ENCODE data around the gene CHD9. TPM values are rescaled to one million over a fixed set of nuclear protein-coding genes. Genes with fewer than 3 reads are reported as not detected.
A peak's percentile ranks its signal among the peaks of the same experiment; 100 is the strongest.
"Not testable (repeated sequence)": the region's sequence is repeated elsewhere in the genome, so short reads cannot be mapped to it uniquely, and the experiment has no call there.

CHD9 gene
- total RNA-seq, 1 donor from 2014 or later: 37.6 TPM

DNA sequence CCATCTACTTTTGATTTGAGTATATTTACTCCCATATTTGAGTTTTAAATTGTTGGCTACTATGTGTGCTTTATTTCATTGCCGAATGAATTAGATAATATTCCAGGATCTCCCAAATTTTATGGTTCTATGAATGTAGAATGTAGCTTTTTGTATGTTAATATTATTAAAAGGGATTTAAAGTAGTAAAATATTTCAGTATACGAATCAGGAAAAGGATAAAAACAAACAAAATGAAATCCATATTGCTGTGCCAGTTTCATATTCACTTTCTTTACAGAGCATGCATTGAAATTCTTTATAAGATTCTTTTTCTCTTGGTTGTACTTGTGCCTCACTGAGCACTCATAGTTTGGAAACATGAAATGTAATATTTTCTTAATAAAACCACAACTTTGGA, 155.1 kb downstream of the CHD9 start:
- intact Hi-C loops (cut with DNase I): loop anchor here (5.0 kb wide), 1 partner anchor 58 kb away; no protein-coding TSS in a partner anchor
- ATAC-seq (no peak), DNase-seq (ENCODE audit: missing footprints) (no peak)

GRCh38 chr16:53211253-53211652, 156.5 kb downstream of the CHD9 start:
- DNase-seq (ENCODE audit: missing footprints) (no peak), ATAC-seq (no peak)
- intact Hi-C loops (cut with DNase I): no loop called here

GRCh38 chr16:53212893-53213223, 158.1 kb downstream of the CHD9 start:
- DNase-seq (ENCODE audit: missing footprints) (no peak), ATAC-seq (no peak)
- intact Hi-C loops (cut with DNase I): no loop called here

DNA sequence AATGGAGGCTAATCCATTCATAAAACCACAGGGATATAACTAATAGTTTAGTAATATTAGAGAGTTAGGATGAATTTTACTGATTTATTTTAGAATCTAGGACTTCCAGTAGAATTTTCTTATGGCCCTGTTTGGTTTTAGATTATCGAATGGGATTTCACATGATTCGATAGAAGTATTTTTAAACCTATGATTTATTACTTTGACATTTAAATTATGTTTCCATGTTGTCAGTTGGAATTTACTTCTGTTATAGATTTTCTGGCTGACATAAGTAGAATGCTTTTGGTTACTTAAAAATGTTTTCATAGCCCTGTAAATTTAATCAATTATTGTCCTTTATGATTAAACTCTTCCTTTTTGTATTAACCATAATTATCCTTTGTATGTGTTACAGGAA, 158.8 kb downstream of the CHD9 start:
- no peak for DNase-seq (ENCODE audit: missing footprints)
- ATAC-seq: no peak
- intact Hi-C loops (cut with DNase I): no loop called here

GRCh38 chr16:53216798-53217197, 162.0 kb downstream of the CHD9 start:
- no peak for ATAC-seq
- no peak for DNase-seq (ENCODE audit: missing footprints)
- intact Hi-C loops (cut with DNase I): no loop called here

- intact Hi-C loops (cut with DNase I): no loop called here
- DNase-seq (ENCODE audit: missing footprints) (no peak), ATAC-seq (no peak)
Measured at GRCh38 chr16:53219371-53219770, 164.6 kb downstream of the CHD9 start.

GRCh38 chr16:53219795-53220454, 165.1 kb downstream of the CHD9 start:
- ATAC-seq (peak; percentile 44), DNase-seq (ENCODE audit: missing footprints) (no peak)
- intact Hi-C loops (cut with DNase I): no loop called here

GRCh38 chr16:53220585-53220984, 165.8 kb downstream of the CHD9 start:
- DNase-seq (ENCODE audit: missing footprints): no peak
- intact Hi-C loops (cut with DNase I): no loop called here
- ATAC-seq: peak; percentile 50

GRCh38 chr16:53224951-53225533, 170.3 kb downstream of the CHD9 start:
- intact Hi-C loops (cut with DNase I): no loop called here
- DNase-seq (ENCODE audit: missing footprints): no peak
- ATAC-seq: no peak

- intact Hi-C loops (cut with DNase I): loop anchor here (5.0 kb wide), 1 partner anchor 49 kb away; no protein-coding TSS in a partner anchor
- ATAC-seq (no peak), DNase-seq (ENCODE audit: missing footprints) (no peak)
Measured at GRCh38 chr16:53232826-53233529, 178.2 kb downstream of the CHD9 start.

DNA sequence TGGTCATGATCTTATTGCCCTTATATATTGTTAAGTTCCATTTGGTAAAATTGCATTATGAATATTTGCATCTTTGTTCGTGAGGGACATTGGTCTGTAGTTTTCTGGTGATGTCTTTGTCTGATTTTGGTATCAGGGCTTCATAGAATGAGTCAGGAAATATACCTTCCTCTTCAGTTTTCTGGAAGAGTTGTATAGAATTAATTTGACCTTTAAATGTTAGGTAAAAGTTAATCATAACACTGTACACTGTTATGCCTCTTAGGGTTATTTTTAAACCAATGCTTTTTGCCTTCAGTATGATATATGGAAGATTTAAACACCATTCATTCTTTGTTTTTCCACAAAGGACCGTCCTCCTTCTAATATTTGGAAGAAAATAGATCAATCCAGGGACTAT, 180.0 kb downstream of the CHD9 start:
- intact Hi-C loops (cut with DNase I): loop anchor here (5.0 kb wide), 1 partner anchor 47 kb away; no protein-coding TSS in a partner anchor
- no peak for DNase-seq (ENCODE audit: missing footprints)

DNA sequence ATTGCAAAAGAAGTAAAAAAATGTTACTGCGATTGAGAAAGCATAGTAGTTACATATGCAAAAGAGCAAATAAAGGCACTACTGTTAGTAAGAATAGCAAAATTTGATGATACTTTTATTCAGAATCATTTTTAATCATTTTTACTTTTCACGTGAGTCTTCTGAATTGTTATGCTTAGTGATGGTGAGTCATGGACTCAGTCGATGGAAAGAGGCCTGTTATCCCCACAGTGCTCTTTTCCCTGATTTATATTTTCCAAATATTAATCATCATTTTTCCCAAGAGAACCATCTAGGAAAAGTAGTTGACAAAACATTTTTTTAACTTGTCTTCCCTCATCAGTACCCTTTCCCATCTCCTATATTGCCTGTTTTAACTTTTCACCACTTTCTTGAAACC, 181.1 kb downstream of the CHD9 start:
- intact Hi-C loops (cut with DNase I): no loop called here
- no peak for ATAC-seq
- no peak for DNase-seq (ENCODE audit: missing footprints)

More for the DNA sequence above, 180.0 kb downstream of the CHD9 start:
- ATAC-seq: no peak

GRCh38 chr16:53249331-53249730, 194.5 kb downstream of the CHD9 start:
- ATAC-seq: no peak
- intact Hi-C loops (cut with DNase I): no loop called here
- DNase-seq (ENCODE audit: missing footprints): no peak

GRCh38 chr16:53257001-53257400, 202.2 kb downstream of the CHD9 start:
- ATAC-seq (no peak), DNase-seq (ENCODE audit: missing footprints) (no peak)
- intact Hi-C loops (cut with DNase I): no loop called here

DNA sequence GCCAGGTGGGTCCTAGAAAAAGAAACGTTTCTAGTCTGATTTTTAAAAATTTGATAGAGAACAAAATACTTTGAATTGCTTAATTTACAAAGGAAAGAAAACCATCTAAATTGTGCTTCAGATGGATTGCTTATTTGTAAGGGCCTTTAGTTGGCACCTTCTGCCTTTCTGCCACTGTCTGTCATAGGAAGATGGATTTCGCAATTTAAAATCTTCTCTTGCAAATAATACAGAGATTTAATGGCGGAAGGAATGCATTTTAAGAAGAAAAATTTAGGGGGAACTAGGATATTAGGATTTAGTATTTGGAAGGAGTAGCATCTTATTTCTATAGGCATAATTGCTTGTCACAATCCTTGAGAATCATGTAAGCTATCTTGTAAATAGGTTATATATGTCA, 204.0 kb downstream of the CHD9 start:
- DNase-seq (ENCODE audit: missing footprints): no peak
- intact Hi-C loops (cut with DNase I): no loop called here
- no peak for ATAC-seq

DNA sequence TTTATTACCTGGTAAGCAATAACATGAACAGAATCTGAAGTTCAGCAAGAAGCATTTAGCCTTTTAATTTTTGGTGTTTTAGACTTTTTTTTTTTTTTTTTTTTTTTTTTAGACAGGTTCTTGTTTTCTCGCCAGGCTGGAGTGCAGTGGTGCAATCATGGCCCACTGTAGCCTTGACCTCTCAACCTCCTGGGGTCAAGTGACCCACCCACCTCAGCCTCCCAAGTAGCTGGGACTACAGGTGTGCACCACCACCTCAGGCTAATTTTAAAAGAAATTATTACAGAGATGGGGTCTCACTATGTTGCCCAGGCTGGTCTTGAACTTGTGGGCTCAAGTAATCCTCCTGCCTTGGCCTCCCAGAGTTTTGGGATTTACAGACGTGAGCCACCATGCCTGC, 206.5 kb downstream of the CHD9 start:
- ATAC-seq (no peak), DNase-seq (ENCODE audit: missing footprints) (no peak)
- intact Hi-C loops (cut with DNase I): no loop called here

GRCh38 chr16:53262645-53263044, 207.9 kb downstream of the CHD9 start:
- intact Hi-C loops (cut with DNase I): no loop called here
- ATAC-seq: no peak
- no peak for DNase-seq (ENCODE audit: missing footprints)

DNA sequence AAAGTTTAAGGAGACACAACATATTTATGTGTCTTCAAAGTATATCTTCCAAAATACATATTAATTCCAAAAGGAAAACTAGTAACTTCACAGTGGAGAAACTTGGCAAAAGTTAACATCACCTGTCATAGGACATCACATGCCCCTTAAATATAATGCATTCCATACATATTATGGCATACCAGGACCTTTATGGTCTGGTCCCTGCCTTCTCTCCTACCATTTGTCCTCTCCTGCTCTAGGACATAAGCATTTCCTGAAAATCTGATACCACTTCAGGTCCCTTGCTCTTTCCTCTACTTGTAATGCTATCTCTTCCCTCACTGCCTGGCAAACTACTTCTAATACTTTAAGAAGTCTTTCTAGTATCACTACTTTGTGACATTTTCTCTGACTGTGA, 211.4 kb downstream of the CHD9 start:
- DNase-seq (ENCODE audit: missing footprints): no peak
- no peak for ATAC-seq
- intact Hi-C loops (cut with DNase I): no loop called here

- ATAC-seq; intact Hi-C loops (cut with DNase I); DNase-seq (ENCODE audit: missing footprints): not testable (repeated sequence)
Measured at GRCh38 chr16:53278498-53278897, 223.7 kb downstream of the CHD9 start.

- DNase-seq (ENCODE audit: missing footprints): no peak
- ATAC-seq: peak; percentile 42
- intact Hi-C loops (cut with DNase I): loop anchor here (5.0 kb wide), 1 partner anchor 49 kb away; no protein-coding TSS in a partner anchor
Measured at GRCh38 chr16:53281280-53281679, 226.5 kb downstream of the CHD9 start.
